ENCODE measurements around the gene NSRP1. TPM values are rescaled to one million over a fixed set of nuclear protein-coding genes. Genes with fewer than 3 reads are reported as not detected.
A peak's percentile ranks its signal among the peaks of the same experiment; 100 is the strongest.
"Not testable (repeated sequence)": the region's sequence is repeated elsewhere in the genome, so short reads cannot be mapped to it uniquely, and the experiment has no call there.

Gene NSRP1
- polyA plus RNA-seq, 6 donors from 2014 or later, result 26.2 to 42.8 (median 34.7) TPM

DNA sequence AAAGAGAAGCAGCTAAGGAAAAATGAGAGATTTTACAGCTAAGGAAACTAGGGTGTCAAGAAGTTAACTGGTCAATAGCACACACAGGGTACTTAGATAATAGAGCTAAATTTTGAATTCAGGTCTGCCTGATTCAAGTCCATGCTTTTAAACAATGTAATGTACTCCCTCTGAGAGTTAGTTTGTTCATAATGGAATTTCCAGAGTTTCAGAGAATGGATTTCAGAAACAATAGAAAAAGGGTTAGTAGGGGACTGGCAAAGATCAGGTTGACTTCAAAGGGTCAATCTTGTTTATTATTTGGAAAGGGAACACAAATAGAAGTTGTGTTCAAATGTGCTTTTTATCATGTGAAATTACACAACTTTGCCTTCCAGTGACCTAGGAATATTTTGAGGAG, 17.9 kb downstream of the NSRP1 start:
- Mint-ChIP-seq H3K9me3 (no peaks in the 10 kb centered on the region), H3K27me3 (no peaks in the 10 kb centered on the region), H3K4me1 (peaks cover 11 to 21% (median 14%) of the 10 kb centered on the region in 3 donors), H3K27ac (no peak overlapping the region), H3K36me3 (no peaks in the 10 kb centered on the region), H3K4me3 (no peak overlapping the region)
- ATAC-seq (ENCODE audit: low read depth in 2 of 2) (no peak), DNase-seq (no peak)

GRCh38 chr17:30137158-30137557, 20.5 kb downstream of the NSRP1 start:
- Mint-ChIP-seq H3K36me3 (no peaks in the 10 kb centered on the region), H3K4me3 (no peak overlapping the region), H3K27me3 (no peaks in the 10 kb centered on the region), H3K4me1 (peaks cover 8 to 14% (median 11%) of the 10 kb centered on the region in 3 donors), H3K9me3 (no peaks in the 10 kb centered on the region), H3K27ac (no peak overlapping the region)
- DNase-seq, result no peak
- ATAC-seq (ENCODE audit: low read depth in 2 of 2), result no peak

DNA sequence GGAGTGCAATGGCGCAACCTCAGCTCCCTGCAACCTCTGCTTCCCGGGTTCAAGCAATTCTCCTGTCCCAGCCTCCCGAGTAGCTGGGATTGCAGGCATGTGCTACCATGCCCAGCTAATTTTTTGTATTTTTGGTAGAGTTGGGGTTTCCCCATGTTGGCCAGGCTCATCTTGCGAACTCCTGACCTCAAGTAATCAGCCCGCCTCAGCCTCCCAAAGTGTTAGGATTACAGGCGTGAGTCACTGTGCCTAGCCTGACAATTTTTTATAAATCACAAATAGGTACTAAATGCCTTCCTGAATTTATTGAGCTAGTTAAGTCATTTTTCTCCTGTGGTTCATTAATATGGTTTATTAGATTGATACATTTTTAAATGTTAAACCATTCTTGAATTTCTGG, 31.2 kb downstream of the NSRP1 start:
- not testable (repeated sequence) for H3K9me3 Mint-ChIP-seq; ATAC-seq (ENCODE audit: low read depth in 2 of 2); H3K27me3 Mint-ChIP-seq; DNase-seq; H3K4me3 Mint-ChIP-seq
- Mint-ChIP-seq H3K4me1 (peaks cover 10 to 22% (median 15%) of the 10 kb centered on the region in 3 donors), H3K36me3 (peaks cover 6 to 12% of the 10 kb centered on the region in 2 donors), H3K27ac (peak overlapping the region in 1 of 6 donors; percentile 72)

GRCh38 chr17:30148376-30148775, 31.8 kb downstream of the NSRP1 start:
- no peak for ATAC-seq (ENCODE audit: low read depth in 2 of 2)
- DNase-seq, result no peak
- H3K9me3 Mint-ChIP-seq, result no peaks in the 10 kb centered on the region
- H3K36me3 Mint-ChIP-seq, result peaks cover 6 to 16% of the 10 kb centered on the region in 2 donors
- H3K27me3 Mint-ChIP-seq, result no peaks in the 10 kb centered on the region
- H3K4me3 Mint-ChIP-seq, result no peak overlapping the region
- peaks cover 10 to 22% (median 15%) of the 10 kb centered on the region in 3 donors for H3K4me1 Mint-ChIP-seq
- peak overlapping the region in 1 of 6 donors; percentile 72 for H3K27ac Mint-ChIP-seq

- Mint-ChIP-seq H3K36me3 (peaks cover 6 to 17% of the 10 kb centered on the region in 2 donors), H3K4me3 (no peak overlapping the region), H3K27ac (no peak overlapping the region), H3K9me3 (no peaks in the 10 kb centered on the region), H3K4me1 (peaks cover 14 to 22% (median 15%) of the 10 kb centered on the region in 3 donors), H3K27me3 (no peaks in the 10 kb centered on the region)
- DNase-seq (no peak), ATAC-seq (ENCODE audit: low read depth in 2 of 2) (no peak)
Observed at GRCh38 chr17:30151471-30151870, 34.9 kb downstream of the NSRP1 start.

- Mint-ChIP-seq H3K27me3 (no peaks in the 10 kb centered on the region), H3K27ac (no peak overlapping the region), H3K36me3 (peaks cover 6 to 18% of the 10 kb centered on the region in 2 donors), H3K4me1 (peaks cover 25 to 30% (median 26%) of the 10 kb centered on the region in 3 donors), H3K4me3 (peak overlapping the region in 1 of 8 donors; percentile 67), H3K9me3 (peaks cover 0 to 4% (median 0%) of the 10 kb centered on the region in 7 donors)
- DNase-seq (no peak), ATAC-seq (ENCODE audit: low read depth in 2 of 2) (no peak)
Observed at GRCh38 chr17:30153463-30153862, 36.8 kb downstream of the NSRP1 start.

GRCh38 chr17:30155389-30155788, 38.8 kb downstream of the NSRP1 start:
- H3K27ac Mint-ChIP-seq, result peak overlapping the region in 2 of 6 donors; percentile 26 to 42
- peaks cover 22 to 30% of the 10 kb centered on the region in 2 donors for H3K36me3 Mint-ChIP-seq
- DNase-seq (no peak), ATAC-seq (ENCODE audit: low read depth in 2 of 2) (no peak)
- H3K4me3 Mint-ChIP-seq, result no peak overlapping the region
- H3K27me3 Mint-ChIP-seq, result no peaks in the 10 kb centered on the region
- peaks cover 33 to 43% (median 39%) of the 10 kb centered on the region in 3 donors for H3K4me1 Mint-ChIP-seq
- peaks cover 5 to 16% (median 13%) of the 10 kb centered on the region in 7 donors for H3K9me3 Mint-ChIP-seq

- Mint-ChIP-seq H3K27ac (peak overlapping the region in 2 of 6 donors; percentile 77 to 78), H3K9me3 (peaks cover 8 to 21% (median 18%) of the 10 kb centered on the region in 7 donors), H3K27me3 (no peaks in the 10 kb centered on the region), H3K4me1 (peaks cover 29 to 37% (median 33%) of the 10 kb centered on the region in 3 donors), H3K4me3 (peak overlapping the region in 2 of 8 donors; percentile 5 to 18), H3K36me3 (peaks cover 21 to 27% of the 10 kb centered on the region in 2 donors)
- ATAC-seq (ENCODE audit: low read depth in 2 of 2) (no peak), DNase-seq (no peak)
Observed at GRCh38 chr17:30158896-30159625, 42.4 kb downstream of the NSRP1 start.

DNA sequence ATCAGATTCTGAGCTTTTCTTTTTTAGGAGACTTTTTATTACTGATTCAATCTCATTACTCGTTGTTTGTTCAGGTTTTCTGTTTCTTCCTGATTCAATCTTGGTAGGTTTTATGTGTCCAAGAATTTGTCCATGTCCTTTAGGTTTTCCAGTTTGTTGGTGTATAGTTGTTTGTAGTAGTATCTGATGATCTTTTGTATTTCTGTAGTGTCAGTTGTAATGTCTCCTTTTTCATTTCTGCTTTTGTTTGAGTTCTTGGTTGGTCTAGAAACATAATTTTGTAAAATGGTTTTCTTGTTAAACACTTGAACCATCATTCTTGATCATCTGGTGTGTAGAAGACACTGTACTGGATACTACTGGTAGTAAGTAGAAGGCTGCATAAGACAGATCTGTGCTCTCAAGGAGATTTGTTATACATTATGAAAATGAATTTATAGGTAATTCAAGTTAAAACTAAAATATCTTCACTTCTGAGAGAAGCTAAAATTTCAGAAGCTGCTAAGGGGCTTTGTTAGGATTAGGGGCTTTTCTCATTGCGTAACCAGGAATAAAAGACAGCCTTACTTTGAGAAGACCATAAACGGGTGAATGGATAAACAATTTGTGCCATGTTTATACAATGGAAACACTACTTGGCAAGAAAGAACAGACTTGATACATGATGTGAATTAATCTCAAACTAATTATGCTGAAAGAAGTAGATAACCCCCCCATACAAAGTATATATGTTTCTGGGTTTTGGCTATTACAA, 44.0 kb downstream of the NSRP1 start:
- no peak for DNase-seq
- Mint-ChIP-seq H3K9me3 (peaks cover 8 to 21% (median 18%) of the 10 kb centered on the region in 7 donors), H3K4me1 (peaks cover 36 to 46% (median 38%) of the 10 kb centered on the region in 3 donors), H3K36me3 (peaks cover 21 to 27% of the 10 kb centered on the region in 2 donors), H3K4me3 (peak overlapping the region in 1 of 8 donors; percentile 23), H3K27ac (peak overlapping the region in 2 of 6 donors; percentile 13 to 27), H3K27me3 (no peaks in the 10 kb centered on the region)
- ATAC-seq (ENCODE audit: low read depth in 2 of 2), result no peak

- Mint-ChIP-seq H3K4me3 (no peak overlapping the region), H3K4me1 (peaks cover 39 to 53% (median 45%) of the 10 kb centered on the region in 3 donors), H3K9me3 (peaks cover 8 to 21% (median 18%) of the 10 kb centered on the region in 7 donors), H3K27ac (peak overlapping the region in 1 of 6 donors; percentile 20), H3K27me3 (no peaks in the 10 kb centered on the region), H3K36me3 (peaks cover 22 to 26% of the 10 kb centered on the region in 2 donors)
- no peak for ATAC-seq (ENCODE audit: low read depth in 2 of 2)
- DNase-seq, result no peak
Observed at GRCh38 chr17:30161601-30162000, 45.0 kb downstream of the NSRP1 start.

DNA sequence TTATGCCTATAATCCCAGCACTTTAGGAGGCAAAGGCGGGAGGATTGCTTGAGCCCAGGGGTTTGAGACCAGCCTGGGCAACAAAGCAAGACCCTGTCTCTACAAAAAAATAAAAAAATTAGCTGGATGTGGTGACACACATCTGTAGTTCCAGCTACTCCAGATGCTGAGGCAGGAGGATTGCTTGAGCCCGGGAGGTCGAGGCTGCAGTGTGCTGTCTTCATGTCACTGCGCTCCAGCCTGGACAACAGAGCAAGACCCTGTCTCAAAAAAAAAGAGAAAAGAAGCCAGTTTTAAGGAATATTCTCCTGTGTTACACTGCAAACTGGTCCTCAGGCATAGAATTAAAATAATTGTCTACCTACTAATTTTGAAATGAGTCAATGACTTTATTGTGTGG, 47.9 kb downstream of the NSRP1 start:
- peaks cover 16 to 21% of the 10 kb centered on the region in 2 donors for H3K36me3 Mint-ChIP-seq
- H3K9me3 Mint-ChIP-seq, result peaks cover 8 to 15% (median 10%) of the 10 kb centered on the region in 7 donors
- DNase-seq, result no peak
- H3K4me1 Mint-ChIP-seq, result peaks cover 24 to 36% (median 27%) of the 10 kb centered on the region in 3 donors
- no peak for ATAC-seq (ENCODE audit: low read depth in 2 of 2)
- no peak overlapping the region for H3K4me3 Mint-ChIP-seq
- no peaks in the 10 kb centered on the region for H3K27me3 Mint-ChIP-seq
- H3K27ac Mint-ChIP-seq, result peak overlapping the region in 2 of 6 donors; percentile 28 to 75

- no peak for DNase-seq
- Mint-ChIP-seq H3K4me1 (peaks cover 19 to 29% (median 27%) of the 10 kb centered on the region in 3 donors), H3K36me3 (peaks cover 11 to 15% of the 10 kb centered on the region in 2 donors), H3K27ac (peak overlapping the region in 3 of 6 donors; percentile 28 to 75 (median 69)), H3K9me3 (peaks cover 4 to 9% (median 5%) of the 10 kb centered on the region in 7 donors), H3K27me3 (no peaks in the 10 kb centered on the region), H3K4me3 (peak overlapping the region in 1 of 8 donors; percentile 33)
- ATAC-seq (ENCODE audit: low read depth in 2 of 2), result no peak
Observed at GRCh38 chr17:30165147-30165546, 48.5 kb downstream of the NSRP1 start.

- Mint-ChIP-seq H3K9me3 (peaks cover 0 to under 1% (median 0%) of the 10 kb centered on the region in 7 donors), H3K27ac (peak overlapping the region; percentile 20 to 96 (median 77)), H3K27me3 (no peaks in the 10 kb centered on the region), H3K4me3 (peak overlapping the region in 6 of 8 donors; percentile 27 to 75 (median 37)), H3K4me1 (peaks cover 20 to 29% (median 28%) of the 10 kb centered on the region in 3 donors), H3K36me3 (peaks cover 2 to 7% of the 10 kb centered on the region in 2 donors)
- ATAC-seq (ENCODE audit: low read depth in 2 of 2), result peak; percentile 74 to 80
- no peak for DNase-seq
Observed at GRCh38 chr17:30165960-30166359, 49.3 kb downstream of the NSRP1 start.

Data from naive B cell (primary cell).